GM12892 (cell line): ENCODE data around the gene MYO1A.

ENCODE experiments used
- POLR2AphosphoS5 ChIP-seq: IDR thresholded peaks from 2 replicates; pipeline ENCODE4 v1.6.1; 2011; ENCODE audit warnings: low read depth, low read length, control low read depth
- TAF1 ChIP-seq: IDR thresholded peaks from 2 replicates; pipeline ENCODE4 v1.6.1; 2011; ENCODE audit warnings: low read depth, mild to moderate bottlenecking, control low read depth, low read length, borderline replicate concordance

- no peak for TF ChIP-seq POLR2AphosphoS5
- no peak for TF ChIP-seq TAF1
Measured at GRCh38 chr12:57031789-57032188, 18.1 kb downstream of the MYO1A start.
